Gastrocnemius medialis (tissue), 4 donors: ENCODE measurements around the gene USH1C. TPM values are rescaled to one million over a fixed set of nuclear protein-coding genes. Genes with fewer than 3 reads are reported as not detected.

Source experiments
- ATAC-seq, 2 donors: fragments of 150-250 bp; one replicate each; pipeline ENCODE4 v1.9.1; 2016
- DNase-seq, 2 donors: peaks; one replicate each; pipeline ENCODE4 v3.0.0-alpha.2; 2019
- H3K27ac ChIP-seq, 4 donors: fragments of 200-600 bp; sonication (generic); 1 replicate in 1 of 4; 2 replicates in 3 of 4; pipeline ENCODE4 v1.5.1; 2016 to 2018; ENCODE audit warnings: mild to moderate bottlenecking in 2 of 4, moderate library complexity in 1 of 4
- H3K27me3 ChIP-seq, 3 donors: fragments of 200-600 bp; sonication (generic) in 2 of 3; 1 replicate in 1 of 3; 2 replicates in 2 of 3; pipeline versions ENCODE4 v1.5.1 to v1.6.0; 2016 to 2019; ENCODE audit warnings: mild to moderate bottlenecking in 1 of 3, moderate library complexity in 1 of 3
- H3K36me3 ChIP-seq, 2 donors: fragments of 200-600 bp; sonication (generic) in 1 of 2; one replicate each; pipeline ENCODE4 v1.5.1; 2017 to 2018
- H3K4me1 ChIP-seq, 2 donors: fragments of 200-600 bp; sonication (generic) in 1 of 2; one replicate each; pipeline ENCODE4 v1.5.1; 2016 to 2017; ENCODE audit warnings: mild to moderate bottlenecking in 2 of 2
- H3K4me3 ChIP-seq, 4 donors: fragments of 200-600 bp; sonication (generic) in 3 of 4; 1 replicate in 1 of 4; 2 replicates in 3 of 4; pipeline ENCODE4 v1.5.1; 2016 to 2019; ENCODE audit warnings: mild to moderate bottlenecking in 2 of 4
- H3K9me3 ChIP-seq, 3 donors: fragments of 200-600 bp; sonication (generic) in 2 of 3; 1 replicate in 1 of 3; 2 replicates in 2 of 3; pipeline ENCODE4 v1.5.1; 2016 to 2019
- POLR2A ChIP-seq, 2 donors: fragments of 450-650 bp; IDR thresholded peaks; one replicate each; pipeline ENCODE4 v1.6.1; 2017; ENCODE audit warnings: antibody characterized with exemption in 2 of 2, mild to moderate bottlenecking in 2 of 2, moderate library complexity in 2 of 2
- in situ Hi-C, 4 donors: fragments of 200-750 bp; cut with MboI; loops; one replicate each; pipeline versions ENCODE4 v1.15.0 to v1.8.0; 2017; ENCODE audit warnings: low sequenced_read_pairs in 4 of 4
- intact Hi-C: fragments of 100-400 bp; cut with DNase I; formaldehyde crosslinking; loops from one replicate; pipeline ENCODE4 v1.15.1; 2023; ENCODE audit warnings: low total_unique reads
- total RNA-seq, 4 donors: library from RNA; depleted of rRNA; stranded (reverse); fragments of >200 nt; gene quantifications; one replicate each; pipeline versions ENCODE4 v1.1.0 to v1.2.3, GENCODE V29; 2016
- TF ChIP-seq, protein P1 (sequence below), 5 experiments: fragments of 450-650 bp in 3 of 5; fragments of 200-600 bp in 2 of 5; sonication (generic) in 2 of 5; IDR thresholded peaks in 4 of 5; conservative IDR thresholded peaks in 1 of 5; 1 replicate in 4 of 5; 2 replicates in 1 of 5; pipeline ENCODE4 v1.5.1; 2016 to 2019; ENCODE audit warnings: antibody characterized with exemption in 5 of 5, mild to moderate bottlenecking in 3 of 5, moderate library complexity in 3 of 5

USH1C gene
- total RNA-seq, 4 donors from 2014 or later, result 0.78 TPM; not detected in 3

- TF ChIP-seq, protein P1, sequence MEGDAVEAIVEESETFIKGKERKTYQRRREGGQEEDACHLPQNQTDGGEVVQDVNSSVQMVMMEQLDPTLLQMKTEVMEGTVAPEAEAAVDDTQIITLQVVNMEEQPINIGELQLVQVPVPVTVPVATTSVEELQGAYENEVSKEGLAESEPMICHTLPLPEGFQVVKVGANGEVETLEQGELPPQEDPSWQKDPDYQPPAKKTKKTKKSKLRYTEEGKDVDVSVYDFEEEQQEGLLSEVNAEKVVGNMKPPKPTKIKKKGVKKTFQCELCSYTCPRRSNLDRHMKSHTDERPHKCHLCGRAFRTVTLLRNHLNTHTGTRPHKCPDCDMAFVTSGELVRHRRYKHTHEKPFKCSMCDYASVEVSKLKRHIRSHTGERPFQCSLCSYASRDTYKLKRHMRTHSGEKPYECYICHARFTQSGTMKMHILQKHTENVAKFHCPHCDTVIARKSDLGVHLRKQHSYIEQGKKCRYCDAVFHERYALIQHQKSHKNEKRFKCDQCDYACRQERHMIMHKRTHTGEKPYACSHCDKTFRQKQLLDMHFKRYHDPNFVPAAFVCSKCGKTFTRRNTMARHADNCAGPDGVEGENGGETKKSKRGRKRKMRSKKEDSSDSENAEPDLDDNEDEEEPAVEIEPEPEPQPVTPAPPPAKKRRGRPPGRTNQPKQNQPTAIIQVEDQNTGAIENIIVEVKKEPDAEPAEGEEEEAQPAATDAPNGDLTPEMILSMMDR (IDR thresholded peaks at IDR 0.05 in 4 of 5, conservative IDR thresholded peaks at IDR 0.05 in 1 of 5), result no peak
- no peak for TF ChIP-seq POLR2A (IDR thresholded peaks at IDR 0.05)
- Histone ChIP-seq H3K4me3 (no peak overlapping the region), H3K36me3 (no peaks in the 10 kb centered on the region), H3K27ac (no peak overlapping the region), H3K27me3 (no peaks in the 10 kb centered on the region), H3K9me3 (no peaks in the 10 kb centered on the region), H3K4me1 (no peaks in the 10 kb centered on the region)
- DNase-seq (no peak), ATAC-seq (no peak)
- in situ Hi-C loops (no loop called here), intact Hi-C loops (no loop called here)
Measured at GRCh38 chr11:17563961-17564686, 19.9 kb upstream of the USH1C start.

- no peak for ATAC-seq
- H3K4me1 ChIP-seq, result no peaks in the 10 kb centered on the region
- no peak for TF ChIP-seq POLR2A (IDR thresholded peaks at IDR 0.05)
- TF ChIP-seq, protein P1 (IDR thresholded peaks at IDR 0.05 in 4 of 5, conservative IDR thresholded peaks at IDR 0.05 in 1 of 5), result no peak
- no peak overlapping the region for H3K27ac ChIP-seq
- no peak for DNase-seq
- H3K36me3 ChIP-seq, result no peaks in the 10 kb centered on the region
- no peak overlapping the region for H3K4me3 ChIP-seq
- intact Hi-C loops (no loop called here), in situ Hi-C loops (no loop called here)
- no peaks in the 10 kb centered on the region for H3K27me3 ChIP-seq
- H3K9me3 ChIP-seq, result no peaks in the 10 kb centered on the region
Measured at GRCh38 chr11:17563231-17563646, 19.0 kb upstream of the USH1C start.

GRCh38 chr11:17561526-17561925 lies 17.3 kb upstream of the USH1C start:
- in situ Hi-C loops (no loop called here), intact Hi-C loops (no loop called here)
- no peaks in the 10 kb centered on the region for H3K36me3 ChIP-seq
- H3K27ac ChIP-seq, result no peak overlapping the region
- no peaks in the 10 kb centered on the region for H3K4me1 ChIP-seq
- H3K27me3 ChIP-seq, result no peaks in the 10 kb centered on the region
- TF ChIP-seq POLR2A (IDR thresholded peaks at IDR 0.05), result no peak
- TF ChIP-seq, protein P1 (IDR thresholded peaks at IDR 0.05 in 4 of 5, conservative IDR thresholded peaks at IDR 0.05 in 1 of 5), result no peak
- no peaks in the 10 kb centered on the region for H3K9me3 ChIP-seq
- no peak for DNase-seq
- no peak for ATAC-seq
- no peak overlapping the region for H3K4me3 ChIP-seq

DNA sequence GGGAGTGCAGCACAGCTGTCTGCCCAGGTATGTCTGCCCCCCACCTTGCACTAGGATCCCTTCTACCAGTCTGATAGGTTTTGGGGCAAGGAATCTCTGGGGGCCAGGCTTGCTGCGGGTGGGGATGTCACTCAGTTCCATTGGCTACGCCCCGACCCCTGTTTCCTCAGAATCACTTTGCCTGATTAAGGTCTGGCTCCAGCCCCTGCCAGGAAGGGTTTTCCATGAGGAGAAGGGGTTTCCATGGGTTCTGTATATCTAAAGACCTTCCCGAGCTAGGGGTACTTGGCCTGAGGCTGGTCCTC lies 16.8 kb upstream of the USH1C start:
- Histone ChIP-seq H3K27ac (no peak overlapping the region), H3K27me3 (no peaks in the 10 kb centered on the region), H3K4me3 (no peak overlapping the region), H3K4me1 (no peaks in the 10 kb centered on the region), H3K36me3 (no peaks in the 10 kb centered on the region), H3K9me3 (no peaks in the 10 kb centered on the region)
- intact Hi-C loops, result no loop called here
- TF ChIP-seq, protein P1 (IDR thresholded peaks at IDR 0.05 in 4 of 5, conservative IDR thresholded peaks at IDR 0.05 in 1 of 5), result no peak
- TF ChIP-seq POLR2A (IDR thresholded peaks at IDR 0.05), result no peak
- ATAC-seq (no peak), DNase-seq (no peak)
- in situ Hi-C loops, result no loop called here
